HG02571 (cell line): ENCODE results near the gene TTC38.
"Not testable (repeated sequence)": the region's sequence is repeated elsewhere in the genome, so short reads cannot be mapped to it uniquely, and the experiment has no call there.

Experiments used
- ATAC-seq: cut with Tn5 transposase; IDR thresholded peaks from one replicate; pipeline ENCODE4 v1.9.1; 2021; ENCODE audit warnings: mild to moderate bottlenecking, moderate library complexity; ENCODE audit not compliant: unreplicated experiment

The TTC38 gene

DNA sequence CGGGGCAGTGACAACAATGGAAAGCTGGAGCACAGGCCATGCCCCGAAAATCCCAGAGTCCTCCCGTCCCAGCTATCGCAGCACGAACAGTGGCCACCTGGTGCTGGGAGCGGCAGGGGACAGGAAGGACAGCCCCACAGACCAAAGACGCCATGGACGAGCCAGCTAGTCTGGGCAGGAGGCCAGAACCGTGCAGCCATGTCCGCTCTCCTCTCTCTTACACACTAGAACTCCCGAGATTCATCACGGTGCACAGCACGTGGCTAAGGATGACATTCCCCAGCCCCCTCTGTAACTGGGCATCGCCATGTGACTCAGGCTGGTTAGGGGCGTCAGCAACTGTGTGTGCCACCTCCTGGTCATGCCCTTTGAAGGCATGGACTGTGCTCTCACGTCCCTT, 22.3 kb upstream of the TTC38 start:
- no peak for ATAC-seq

DNA sequence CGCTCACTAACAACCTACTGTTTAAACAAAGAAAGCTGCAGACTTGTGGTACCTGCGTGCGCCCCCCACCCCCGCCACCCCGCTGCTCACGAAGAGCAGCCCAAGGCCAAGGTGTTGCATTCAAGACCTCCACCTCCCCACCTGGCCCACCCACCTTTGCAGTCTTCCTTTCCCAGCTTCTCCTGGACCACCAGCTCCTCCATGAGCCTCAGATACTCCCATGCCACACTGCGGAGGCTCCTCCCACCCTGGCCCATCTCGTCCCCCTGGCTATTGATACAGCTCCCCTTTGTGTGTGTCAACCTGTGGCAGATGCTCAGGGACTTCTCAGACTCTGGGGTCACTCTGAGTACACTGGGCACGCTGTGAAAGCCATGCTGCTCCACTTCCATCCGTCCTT, 21.6 kb upstream of the TTC38 start:
- ATAC-seq: no peak

GRCh38 chr22:46247443-46247975, 20.3 kb upstream of the TTC38 start:
- no peak for ATAC-seq

- ATAC-seq: peak; percentile 81
Observed at GRCh38 chr22:46250035-46250782, 17.6 kb upstream of the TTC38 start, which contains the start of gene CDPF1. Gene CDPF1, minus strand, starts transcription at chr22:46250293. Its CDS starts 2,009 bp downstream, at chr22:46248284.

DNA sequence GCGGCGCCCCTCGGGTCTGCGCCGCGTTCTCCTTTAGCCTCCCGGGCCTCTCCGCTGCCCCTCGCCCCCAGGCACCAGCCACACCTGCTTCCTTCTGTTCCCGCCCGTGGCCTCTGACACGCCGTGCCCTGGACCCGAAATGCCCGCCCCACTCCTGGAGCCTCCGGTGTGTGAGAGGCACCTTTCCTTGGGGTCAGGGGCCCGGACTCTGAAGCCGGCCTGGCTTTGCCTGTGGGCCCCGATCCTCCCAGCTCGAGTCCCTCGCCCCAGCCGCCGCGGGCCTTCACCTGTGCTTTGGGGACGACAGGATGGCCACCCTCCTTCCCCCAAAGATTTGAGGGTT, 17.1 kb upstream of the TTC38 start:
- no peak for ATAC-seq

- no peak for ATAC-seq
Observed at GRCh38 chr22:46251266-46251665, 16.5 kb upstream of the TTC38 start.

DNA sequence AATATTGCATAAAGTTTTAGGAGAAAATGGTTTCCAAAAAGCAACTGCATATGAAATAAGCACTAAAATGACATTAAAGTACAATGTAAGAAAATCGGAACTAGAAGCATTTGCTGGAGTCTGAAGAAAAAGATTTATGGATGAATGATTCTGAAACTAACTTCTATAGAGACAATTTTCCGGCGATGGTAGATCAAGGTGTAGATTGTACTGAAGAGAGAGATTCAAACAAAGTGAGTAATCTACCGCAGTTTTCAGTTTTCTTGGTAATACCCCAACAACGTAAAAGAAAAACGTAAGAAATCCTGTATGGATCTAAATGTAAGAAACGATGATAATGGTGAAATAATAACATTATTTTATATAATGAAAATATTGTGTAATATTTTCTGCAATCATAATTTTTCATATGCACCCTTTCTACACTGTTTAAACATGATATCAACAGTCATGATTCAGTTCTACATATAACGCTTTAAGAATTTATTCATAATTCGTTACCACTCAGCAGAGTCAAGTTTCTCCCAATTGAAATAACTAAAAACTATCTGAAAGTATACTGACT, 15.9 kb upstream of the TTC38 start:
- no peak for ATAC-seq

GRCh38 chr22:46256358-46256958, 11.3 kb upstream of the TTC38 start:
- no peak for ATAC-seq

DNA sequence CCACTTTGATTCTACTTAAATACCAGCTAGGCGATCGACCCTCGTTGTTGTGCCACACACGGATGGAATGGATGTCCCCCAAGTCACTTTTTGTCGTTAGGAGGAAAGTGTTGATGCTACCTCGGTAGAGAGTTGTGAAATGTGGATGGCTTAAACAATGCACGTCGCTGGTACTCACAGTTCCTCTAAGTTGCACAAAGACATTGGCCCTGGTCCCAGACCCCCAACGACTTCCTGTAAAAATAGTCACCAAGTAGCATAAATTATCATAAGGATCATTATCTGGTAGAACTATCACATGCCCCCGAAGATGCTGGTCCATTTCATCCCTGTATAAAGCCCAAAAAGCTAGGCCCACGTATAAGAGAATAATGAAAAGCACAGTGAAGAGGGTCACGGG, 8.4 kb upstream of the TTC38 start:
- ATAC-seq: no peak

DNA sequence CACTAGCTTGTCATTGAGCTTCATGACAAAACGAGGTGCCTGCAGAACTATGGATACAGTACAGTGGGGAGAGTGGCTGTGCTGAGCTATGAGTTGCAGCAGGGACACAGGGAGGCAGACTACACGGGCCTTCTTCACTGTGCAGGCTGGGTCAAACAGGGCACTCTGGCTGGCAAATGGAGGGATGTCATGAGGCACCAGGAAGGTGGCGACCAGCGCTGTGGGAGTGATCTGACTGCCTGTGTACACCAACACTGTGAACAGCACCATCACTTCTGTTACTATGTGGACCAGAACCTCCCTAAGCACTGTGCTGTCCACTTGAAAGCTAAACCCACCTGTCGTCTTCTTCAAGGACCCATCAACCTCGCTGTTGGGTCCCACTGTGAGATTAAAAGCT, 7.8 kb upstream of the TTC38 start:
- ATAC-seq: no peak

DNA sequence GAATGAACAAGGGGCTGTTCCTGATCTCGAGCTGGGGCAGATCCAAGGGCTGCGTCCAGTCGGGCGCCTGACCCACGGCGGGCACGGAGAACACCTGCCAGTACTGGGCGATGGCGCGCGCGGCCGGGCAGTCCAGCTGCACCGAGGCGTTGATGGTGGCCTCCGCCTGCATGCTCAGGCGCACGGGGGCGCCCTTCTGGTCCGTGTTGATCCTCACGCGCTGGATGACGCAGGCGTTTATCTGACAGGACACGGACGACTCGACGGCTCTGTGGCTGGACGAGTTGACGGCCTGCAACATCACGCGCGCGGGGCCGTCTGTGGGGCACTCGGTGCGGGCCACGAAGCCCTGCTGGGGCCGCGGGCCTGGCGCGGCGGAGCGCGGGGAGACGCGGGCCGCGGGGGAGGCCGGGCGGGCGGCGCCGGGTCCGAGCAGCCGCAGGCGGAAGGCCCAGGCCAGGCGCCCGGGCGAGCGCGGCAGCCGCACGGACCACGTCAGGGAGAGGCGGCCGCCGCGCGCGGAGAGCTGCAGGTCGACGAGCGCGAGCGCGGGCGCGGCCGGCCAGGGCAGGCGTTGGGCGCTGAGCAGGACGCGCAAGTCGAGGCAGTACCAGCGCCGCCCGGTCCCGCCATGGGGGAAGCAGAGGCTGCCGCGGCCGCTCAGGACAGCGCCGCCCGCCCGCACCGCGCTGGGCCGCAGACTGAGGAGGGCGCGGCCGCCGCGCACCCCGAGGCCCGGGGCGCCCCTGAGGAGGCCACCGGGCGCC, 5.2 kb upstream of the TTC38 start:
- ATAC-seq: no peak

GRCh38 chr22:46263216-46263590, 4.6 kb upstream of the TTC38 start, which contains the start of gene PKDREJ:
Gene PKDREJ, minus strand, starts transcription at chr22:46263343. Its CDS starts 21 bp downstream, at chr22:46263322.
- ATAC-seq: no peak

DNA sequence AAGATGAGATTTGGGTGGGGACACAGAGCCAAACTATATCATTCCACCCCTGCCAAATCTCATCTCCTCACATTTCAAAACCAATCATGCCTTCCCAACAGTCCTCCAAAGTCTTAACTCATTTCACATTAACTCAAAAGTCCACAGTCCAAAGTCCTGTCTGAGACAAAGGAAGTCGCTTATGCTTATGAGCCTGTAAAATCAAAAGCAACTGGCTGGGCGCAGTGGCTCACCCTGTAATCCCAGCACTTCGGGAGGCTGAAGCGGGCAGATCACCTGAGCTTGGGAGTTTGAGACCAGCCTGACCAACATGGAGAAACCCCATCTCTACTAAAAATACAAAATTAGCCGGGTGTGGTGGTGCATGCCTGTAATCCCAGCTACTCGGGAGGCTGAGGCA, 3.3 kb upstream of the TTC38 start:
- not testable (repeated sequence) for ATAC-seq

DNA sequence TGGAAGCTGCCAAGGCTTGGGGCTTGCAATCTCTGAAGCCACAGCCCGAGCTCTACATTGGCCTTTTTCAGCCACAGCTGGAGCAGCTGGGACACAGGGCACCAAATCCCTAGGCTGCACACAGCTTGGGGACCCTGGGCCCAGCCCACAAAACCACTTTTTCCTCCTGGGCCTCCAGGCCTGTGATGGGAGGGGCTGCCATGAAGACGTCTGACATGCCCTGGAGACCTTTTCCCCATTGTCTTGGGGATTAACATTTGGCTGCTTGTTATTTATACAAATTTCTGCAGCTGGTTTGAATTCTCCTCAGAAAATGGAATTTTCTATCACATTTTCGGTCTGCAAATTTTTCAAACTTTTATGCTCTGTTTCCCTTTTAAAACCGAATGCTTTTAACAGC, 2.2 kb upstream of the TTC38 start:
- ATAC-seq: not testable (repeated sequence)

GRCh38 chr22:46269564-46269963, 1.8 kb downstream of the TTC38 start:
- ATAC-seq: no peak

DNA sequence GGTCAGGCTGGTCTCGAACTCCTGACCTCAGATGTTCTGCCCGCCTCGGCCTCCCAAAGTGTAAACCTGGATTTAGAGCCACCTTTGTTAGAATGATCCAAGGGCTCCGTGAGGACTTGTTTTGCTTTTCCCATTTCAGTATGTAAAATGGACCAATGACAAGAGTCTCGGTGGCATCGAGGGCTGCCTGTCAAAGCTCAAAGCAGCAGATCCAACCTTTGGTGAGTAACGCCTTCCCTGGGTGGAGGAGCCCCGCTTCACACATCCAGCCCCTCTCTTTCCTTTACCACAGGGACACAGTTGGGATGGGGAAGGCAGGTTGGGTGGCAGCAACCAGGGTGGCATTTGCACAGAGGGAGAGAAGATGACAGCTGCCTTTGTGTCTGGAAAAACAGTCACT, 4.4 kb downstream of the TTC38 start:
- ATAC-seq: no peak

GRCh38 chr22:46272762-46273431, 5.1 kb downstream of the TTC38 start:
- ATAC-seq: no peak

DNA sequence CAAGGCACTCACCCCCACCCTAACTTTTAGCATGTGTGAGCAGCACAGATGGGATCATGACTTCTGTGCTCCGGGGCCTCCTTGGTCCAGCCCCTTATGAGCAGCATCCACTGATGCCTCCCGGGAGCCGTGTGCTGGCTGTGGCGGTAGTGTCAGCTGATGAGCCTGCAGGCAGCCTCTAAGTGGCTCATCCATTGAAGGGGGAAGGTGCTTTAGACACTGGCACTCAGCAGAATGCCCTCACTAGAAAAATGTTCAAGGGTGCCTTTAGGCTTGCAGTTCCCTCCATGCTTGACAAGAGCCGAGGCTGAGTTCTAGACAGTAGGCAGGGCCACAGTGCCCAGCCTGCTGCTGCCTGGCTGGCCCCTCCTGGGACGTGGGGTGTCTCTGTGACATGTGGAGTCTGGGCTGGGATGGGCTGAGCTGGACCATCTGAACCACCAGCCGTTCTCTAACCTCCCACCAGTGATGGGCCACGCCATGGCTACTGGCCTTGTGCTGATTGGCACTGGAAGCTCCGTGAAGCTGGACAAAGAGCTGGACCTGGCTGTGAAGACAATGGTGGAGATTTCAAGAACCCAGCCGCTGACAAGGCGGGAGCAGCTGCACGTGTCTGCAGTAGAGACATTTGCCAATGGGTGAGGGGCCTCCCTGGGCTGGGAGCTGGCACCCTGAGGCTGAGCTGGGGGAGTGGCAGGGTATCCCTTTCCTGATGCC, 5.8 kb downstream of the TTC38 start:
- no peak for ATAC-seq

- ATAC-seq: no peak
Observed at GRCh38 chr22:46274381-46274780, 6.6 kb downstream of the TTC38 start.

DNA sequence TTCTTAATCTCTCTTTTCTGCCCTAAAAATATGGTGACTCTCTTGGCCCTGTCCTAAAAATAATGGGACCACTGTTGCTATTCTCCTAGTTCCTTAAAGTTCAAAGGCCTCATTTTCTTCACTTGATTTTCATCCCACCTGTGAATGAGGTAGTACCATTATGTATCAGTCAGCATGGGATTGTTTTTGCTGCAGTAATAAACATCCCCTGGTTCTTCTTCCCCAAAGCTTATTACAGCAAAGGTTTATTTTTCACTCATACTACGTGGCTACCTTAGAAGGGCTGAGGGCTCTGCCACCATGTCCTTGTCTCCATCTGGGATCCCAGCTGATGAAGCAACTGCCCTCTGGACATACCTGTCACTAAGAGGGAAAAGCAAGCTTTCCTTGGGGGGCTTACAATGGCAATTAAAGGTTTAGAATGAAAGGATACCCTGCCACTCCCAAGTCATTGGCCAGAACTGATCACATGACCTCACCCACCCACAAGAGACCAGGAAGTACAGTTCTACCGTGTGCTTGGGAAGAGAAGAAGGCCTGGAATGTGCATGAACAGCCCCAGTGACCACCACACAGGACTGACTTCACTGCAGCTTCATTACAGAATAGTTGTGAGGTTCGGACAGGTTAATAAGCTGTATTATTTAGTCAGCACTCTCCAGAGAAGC, 7.8 kb downstream of the TTC38 start:
- no peak for ATAC-seq
